ENCODE data around the gene E2F2.
"Not testable (repeated sequence)": the region's sequence is repeated elsewhere in the genome, so short reads cannot be mapped to it uniquely, and the experiment has no call there.

E2F2 gene

GRCh38 chr1:23546897-23547584 is 16.0 kb upstream of the E2F2 start:
- DNase-seq (ENCODE audit: low spot score): peak; percentile 63

DNA sequence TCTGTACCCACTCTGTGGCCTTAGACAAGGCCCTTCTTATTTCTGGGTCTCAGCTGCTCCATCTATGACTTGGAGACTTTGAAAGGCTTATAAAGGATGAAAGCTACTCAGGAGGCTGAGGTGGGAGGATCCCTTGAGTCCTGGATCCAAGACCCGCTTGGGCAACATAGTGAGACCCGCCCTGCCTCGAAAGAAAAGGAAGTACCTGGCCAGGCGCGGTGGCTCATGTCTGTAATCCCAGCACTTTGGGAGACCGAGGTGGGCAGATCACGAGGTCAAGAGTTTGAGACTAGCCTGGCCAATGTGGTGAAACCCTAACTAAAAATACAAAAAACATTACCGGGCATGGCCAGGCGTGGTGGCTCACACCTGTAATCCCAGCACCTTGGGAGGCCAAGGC is 14.8 kb upstream of the E2F2 start:
- no peak for DNase-seq (ENCODE audit: low spot score)

GRCh38 chr1:23544444-23545389 is 13.7 kb upstream of the E2F2 start:
- DNase-seq (ENCODE audit: low spot score): peak; percentile 90

GRCh38 chr1:23543707-23544443 is 12.8 kb upstream of the E2F2 start:
- no peak for DNase-seq (ENCODE audit: low spot score)

- DNase-seq (ENCODE audit: low spot score): not testable (repeated sequence)
Observed at GRCh38 chr1:23542940-23543339, 11.9 kb upstream of the E2F2 start.

DNA sequence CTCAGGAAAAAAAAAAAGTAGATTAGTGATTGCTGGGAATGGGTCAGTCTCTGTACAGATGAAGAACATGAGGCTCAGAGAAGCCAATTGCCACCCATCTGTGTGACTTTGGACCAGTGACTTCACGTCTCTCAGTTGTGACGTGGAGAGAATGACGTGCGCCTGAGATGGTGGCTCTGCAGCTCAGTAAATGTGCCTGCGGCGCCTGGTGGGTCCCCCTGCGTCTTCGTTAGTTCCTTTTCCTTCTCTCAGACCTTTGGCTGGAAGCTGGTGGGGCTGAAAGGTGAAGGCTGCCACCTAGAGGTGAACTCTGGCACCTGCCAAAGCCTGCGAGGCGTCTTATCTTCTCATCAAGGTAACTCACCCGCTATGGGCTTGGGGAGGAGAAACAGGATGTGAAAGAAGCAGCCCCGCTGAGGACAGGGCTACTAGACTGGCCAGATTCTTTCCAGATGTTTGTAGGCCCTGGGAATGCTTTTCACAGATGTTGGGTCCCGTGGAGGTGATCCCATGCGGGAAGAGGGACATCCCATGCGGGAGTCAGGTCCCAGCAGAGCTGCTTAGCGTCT is 8.7 kb upstream of the E2F2 start:
- DNase-seq (ENCODE audit: low spot score): peak; percentile 93

- DNase-seq (ENCODE audit: low spot score): no peak
Observed at GRCh38 chr1:23537296-23537973, 6.4 kb upstream of the E2F2 start.

GRCh38 chr1:23533246-23534023 is 2.4 kb upstream of the E2F2 start:
- no peak for DNase-seq (ENCODE audit: low spot score)

DNA sequence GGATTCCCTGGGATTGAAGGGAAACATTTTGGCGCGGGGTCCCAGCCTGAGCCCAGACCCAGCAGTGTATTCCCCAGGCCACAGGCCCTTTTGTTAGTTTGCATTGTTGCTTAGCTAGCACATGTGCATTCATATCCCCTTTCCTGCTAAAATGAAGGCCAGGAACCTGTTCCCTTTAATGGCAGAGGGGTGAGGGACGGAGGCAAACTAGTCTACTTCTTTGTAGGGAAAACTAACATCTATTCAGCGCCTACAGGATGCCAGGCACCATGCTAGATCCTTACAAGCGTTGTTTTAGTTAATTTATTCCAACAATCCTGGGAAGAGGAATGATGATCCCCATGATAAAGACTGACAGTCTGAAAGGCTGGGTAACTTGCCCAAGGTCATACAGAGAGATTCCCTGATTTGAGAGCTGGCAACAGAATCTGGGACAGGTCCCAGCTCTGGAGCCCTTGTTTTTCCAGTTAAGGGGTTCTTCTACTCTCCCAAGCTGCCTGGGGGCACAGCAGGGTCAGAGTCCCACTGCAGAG is 595 bp upstream of the E2F2 start:
- no peak for DNase-seq (ENCODE audit: low spot score)

DNA sequence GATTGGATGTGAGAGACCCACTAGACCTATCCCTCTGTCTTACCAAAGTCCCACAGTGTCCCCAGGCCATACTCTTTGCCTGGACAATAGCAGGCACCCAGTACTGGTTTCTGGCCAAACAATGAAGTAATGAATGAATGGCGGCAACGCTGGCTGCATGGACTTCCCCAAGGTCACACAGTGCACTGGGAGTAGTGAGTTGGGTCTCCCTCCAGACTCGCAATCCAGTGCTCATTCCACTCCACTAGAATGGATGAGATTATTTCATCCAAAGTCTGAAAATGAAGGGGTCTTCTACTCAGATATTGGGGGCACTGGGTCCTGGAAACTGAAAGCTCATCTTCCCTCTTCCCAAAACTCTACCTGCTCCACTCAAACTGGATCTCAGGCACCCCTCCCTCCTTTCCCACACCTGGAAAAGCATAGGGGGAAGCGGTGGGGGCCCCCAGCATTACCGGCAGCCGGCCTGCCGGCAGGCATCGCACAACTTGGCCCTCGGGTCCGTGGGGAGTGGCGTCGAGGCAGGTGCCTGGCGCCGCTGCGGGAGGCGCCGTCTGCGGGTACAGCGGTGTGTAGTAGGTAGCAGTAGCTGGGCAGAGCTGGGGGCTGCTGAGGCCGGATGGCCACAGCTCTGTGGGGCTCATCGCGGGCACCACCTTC is 816 bp downstream of the E2F2 start:
- no peak for DNase-seq (ENCODE audit: low spot score)

DNA sequence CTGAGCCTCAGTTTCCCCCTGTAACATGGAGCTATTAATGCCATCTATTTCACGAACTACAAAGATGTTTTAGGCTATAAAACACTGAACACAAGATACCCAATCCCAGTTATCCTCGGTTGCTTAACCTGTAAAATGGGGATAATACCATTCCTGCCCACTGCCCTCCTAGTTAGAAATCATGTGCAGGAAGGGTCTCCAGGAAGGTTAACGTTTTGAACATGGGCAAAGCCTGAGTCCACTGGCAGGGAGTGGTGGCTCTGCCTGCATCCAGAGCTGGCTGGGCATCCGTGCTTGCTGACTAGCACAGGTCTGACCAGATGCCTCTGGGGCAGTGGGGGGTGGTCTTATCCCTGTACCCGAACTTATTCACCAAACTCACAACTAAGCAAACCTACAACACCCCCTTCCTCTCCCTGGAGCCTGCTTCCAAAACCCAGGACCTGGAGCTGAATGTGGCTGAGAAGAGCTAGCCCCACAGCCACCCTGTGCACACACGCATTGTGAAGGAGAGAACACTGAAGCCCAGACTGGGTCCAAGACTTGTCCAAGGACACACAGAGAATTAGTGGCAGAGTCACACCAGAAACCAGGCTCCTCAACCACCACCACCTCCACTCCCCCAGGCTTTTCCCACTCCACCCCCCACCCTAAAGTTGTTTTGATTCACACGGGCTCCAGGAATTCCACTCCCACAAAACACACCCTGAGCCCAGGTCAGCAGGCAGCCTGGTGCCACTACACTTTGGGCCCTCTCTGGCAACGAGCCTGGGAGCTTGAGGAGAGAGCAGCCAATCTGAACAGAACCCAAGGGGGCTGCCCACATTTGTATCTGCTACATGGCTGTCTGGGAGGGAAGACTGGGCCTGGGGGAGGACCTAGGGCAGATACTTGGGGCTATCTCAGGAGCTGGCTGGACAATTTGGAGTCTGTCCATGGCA is 1.6 kb downstream of the E2F2 start:
- DNase-seq (ENCODE audit: low spot score): no peak

DNA sequence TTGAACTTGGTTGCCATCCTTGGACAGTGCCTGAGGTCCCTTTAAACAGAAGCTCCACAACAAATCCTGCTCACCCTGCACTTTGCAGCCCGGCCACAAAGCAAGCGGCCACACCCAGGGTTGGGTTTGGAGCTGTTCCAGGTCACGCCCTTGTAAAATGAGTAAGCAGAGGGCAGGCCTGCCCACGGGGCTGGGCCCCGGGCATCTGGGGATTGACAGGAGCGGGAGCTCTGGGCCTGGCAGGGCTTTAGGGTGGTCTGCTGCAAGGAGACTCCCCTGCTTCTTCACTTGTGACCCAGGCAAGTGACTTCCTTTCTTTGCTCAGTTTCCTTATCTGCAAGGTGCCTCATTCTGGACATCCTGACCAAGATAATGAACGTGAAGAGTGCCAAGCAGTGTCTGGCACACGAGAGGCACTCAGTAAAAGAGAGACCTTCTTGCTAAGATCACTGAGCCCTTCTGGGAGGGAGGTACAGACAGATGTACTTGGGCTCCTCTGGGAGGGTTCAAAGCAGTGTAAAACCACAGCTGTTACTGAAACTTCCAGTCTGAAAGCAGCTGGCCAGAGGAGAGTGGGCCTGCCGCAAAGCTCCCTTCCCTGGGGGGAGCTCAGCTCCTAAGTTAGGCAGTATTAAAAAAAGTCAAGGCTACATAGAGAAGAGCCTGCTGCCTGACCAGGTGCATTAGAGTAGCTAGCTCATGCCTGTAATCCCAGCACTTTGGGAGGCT is 2.6 kb downstream of the E2F2 start:
- DNase-seq (ENCODE audit: low spot score): peak; percentile 43

- no peak for DNase-seq (ENCODE audit: low spot score)
Observed at GRCh38 chr1:23527900-23528249, 3.2 kb downstream of the E2F2 start.

DNA sequence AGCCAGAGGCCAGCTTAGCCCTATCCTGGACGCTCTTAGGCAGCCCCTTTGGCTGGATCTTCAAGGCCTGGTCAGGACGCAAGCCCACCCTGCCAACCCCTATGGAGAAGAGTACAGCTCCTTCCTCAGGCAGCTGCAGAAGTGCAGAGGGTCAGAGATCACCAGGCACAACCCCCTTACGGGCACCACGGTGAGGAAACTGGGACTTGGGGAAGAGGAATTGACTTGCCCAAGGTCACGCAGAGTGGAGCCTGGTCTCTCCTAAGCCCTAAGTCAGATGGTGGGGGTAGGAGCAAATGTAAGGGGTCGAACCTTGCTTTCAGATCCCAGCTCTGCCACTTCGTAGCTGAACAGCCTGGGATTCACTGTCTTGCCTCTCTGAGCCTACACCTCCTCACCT is 3.7 kb downstream of the E2F2 start:
- DNase-seq (ENCODE audit: low spot score): no peak

- DNase-seq (ENCODE audit: low spot score): no peak
Observed at GRCh38 chr1:23526329-23527041, 4.5 kb downstream of the E2F2 start.

DNA sequence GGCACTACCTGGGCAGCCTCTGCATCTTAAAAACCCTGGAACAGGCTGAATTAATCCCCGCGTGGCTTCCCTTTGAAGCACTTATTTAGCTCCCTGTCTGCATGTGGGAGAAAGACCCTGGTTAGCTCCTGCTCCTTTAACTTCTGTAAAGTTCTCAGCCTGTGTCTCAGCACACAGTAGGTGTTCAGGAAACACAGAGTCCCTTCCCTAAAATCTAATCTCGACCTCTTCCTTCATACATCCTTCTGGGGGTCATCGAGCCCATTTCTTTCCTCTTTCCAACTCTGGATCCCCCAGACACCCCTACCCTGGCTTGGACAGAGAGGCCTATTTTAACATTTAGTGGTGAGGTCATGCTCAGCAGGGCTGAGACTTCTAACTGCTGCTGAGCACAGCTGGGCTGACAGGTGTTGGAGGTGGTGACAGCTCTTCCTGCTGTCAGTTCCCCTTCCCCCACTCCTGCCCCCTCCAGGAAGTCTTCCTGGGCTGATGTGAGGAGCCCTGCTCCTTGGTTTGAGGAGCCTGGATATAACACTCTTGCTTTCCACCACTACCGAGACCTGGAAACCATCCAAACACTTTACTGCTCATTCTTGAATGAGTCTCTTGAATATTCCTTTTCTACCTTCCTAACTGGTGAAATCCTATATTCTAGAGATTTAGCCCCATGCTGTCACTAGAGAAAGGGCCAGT is 5.3 kb downstream of the E2F2 start:
- DNase-seq (ENCODE audit: low spot score): no peak

All from cerebellar cortex (tissue), 1 donor.